Measurements from ENCODE around the gene CLECL1. TPM values are rescaled to one million over a fixed set of nuclear protein-coding genes. Genes with fewer than 3 reads are reported as not detected.

The CLECL1 gene
- total RNA-seq, 1 experiment from 2014 or later = not detected

DNA sequence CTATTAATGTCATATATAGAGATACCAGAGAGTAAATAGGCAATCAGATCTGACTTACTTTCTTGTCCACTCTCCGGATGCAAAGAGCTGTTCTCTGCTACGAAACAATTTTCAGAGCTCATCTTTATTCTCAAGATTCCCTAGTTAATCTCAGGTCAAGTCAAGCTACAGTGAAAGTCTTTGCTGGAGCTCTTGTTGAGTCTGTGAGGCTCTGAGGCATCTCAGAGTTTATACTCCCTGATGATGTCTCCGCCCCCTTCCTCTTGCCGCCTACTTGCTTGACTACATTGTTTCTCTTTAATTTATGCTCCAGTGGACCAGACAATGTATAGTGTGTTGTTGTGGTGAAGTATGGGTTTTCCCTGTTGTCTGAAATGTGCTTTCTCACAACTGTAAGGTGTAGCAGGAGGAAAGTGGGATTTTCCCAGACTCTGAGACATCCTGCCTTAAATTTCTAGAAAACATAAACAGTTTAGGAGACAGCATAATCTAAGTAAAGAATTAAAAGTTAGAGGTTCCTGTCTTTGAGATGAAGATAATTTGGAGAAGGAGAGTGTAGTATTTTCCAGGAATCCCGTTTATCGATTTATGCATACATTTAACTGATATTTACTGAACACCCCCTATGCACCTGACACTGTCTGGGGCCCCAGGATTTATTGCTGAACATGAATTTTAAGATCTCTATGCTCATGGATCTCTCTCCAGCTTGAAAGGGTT is 28.0 kb upstream of the CLECL1 start, which contains the start of gene CD69:
CD69 (minus strand) TSS at position 203 of the 720 bp plus-strand sequence; CDS start at position 122, 81 bp downstream.
- intact Hi-C loops (cut with micrococcal nuclease) = no loop called here
- Histone ChIP-seq H3K79me2 (ENCODE audit: insufficient read depth, low read length) (no peaks in the 10 kb centered on the region), H3K4me1 (ENCODE audit: control insufficient read depth in 1 of 2, insufficient read depth in 2 of 2, low read length in 2 of 2) (no peaks in the 10 kb centered on the region), H3K9ac (ENCODE audit: low read length) (no peak within 1 kb of the TSS), H3K9me3 (ENCODE audit: control insufficient read depth in 1 of 2, insufficient read depth in 1 of 2, low read depth in 1 of 2, low read length in 2 of 2) (no peaks in the 10 kb centered on the region), H3K9me2 (ENCODE audit: insufficient read depth) (no peaks in the 10 kb centered on the region), H3K4me3 (replicated peaks in 1 of 2; ENCODE audit: low read depth in 1 of 2, low read length in 2 of 2) (no peak within 1 kb of the TSS), H3K4me2 (ENCODE audit: low read length) (no peak within 1 kb of the TSS), H3K27ac (ENCODE audit: low read depth, low read length) (no peak within 1 kb of the TSS), H2AFZ (ENCODE audit: low read depth, low read length, poor library complexity, severe bottlenecking) (no peak within 1 kb of the TSS), H4K20me1 (ENCODE audit: insufficient read depth) (no peaks in the 10 kb centered on the region), H3K36me3 (ENCODE audit: control insufficient read depth in 1 of 2, insufficient read depth in 2 of 2, low read length in 2 of 2) (no peaks in the 10 kb centered on the region), H3K27me3 (ENCODE audit: insufficient read depth, low read length) (peaks cover 68% of the 10 kb centered on the region)
- RAD21 ChIA-PET (ENCODE audit: low non-redundant PET in 1 of 2, low total read pairs in 2 of 2, uncharacterized antibody in 2 of 2, unreplicated experiment in 2 of 2) = no interaction called here
- POLR2A ChIA-PET = no interaction called here
- no peak for TF ChIP-seq YY1 (IDR thresholded peaks at IDR 0.05; ENCODE audit: extremely low read depth, insufficient replicate concordance, low read depth, low read length)
- TF ChIP-seq, protein P1, sequence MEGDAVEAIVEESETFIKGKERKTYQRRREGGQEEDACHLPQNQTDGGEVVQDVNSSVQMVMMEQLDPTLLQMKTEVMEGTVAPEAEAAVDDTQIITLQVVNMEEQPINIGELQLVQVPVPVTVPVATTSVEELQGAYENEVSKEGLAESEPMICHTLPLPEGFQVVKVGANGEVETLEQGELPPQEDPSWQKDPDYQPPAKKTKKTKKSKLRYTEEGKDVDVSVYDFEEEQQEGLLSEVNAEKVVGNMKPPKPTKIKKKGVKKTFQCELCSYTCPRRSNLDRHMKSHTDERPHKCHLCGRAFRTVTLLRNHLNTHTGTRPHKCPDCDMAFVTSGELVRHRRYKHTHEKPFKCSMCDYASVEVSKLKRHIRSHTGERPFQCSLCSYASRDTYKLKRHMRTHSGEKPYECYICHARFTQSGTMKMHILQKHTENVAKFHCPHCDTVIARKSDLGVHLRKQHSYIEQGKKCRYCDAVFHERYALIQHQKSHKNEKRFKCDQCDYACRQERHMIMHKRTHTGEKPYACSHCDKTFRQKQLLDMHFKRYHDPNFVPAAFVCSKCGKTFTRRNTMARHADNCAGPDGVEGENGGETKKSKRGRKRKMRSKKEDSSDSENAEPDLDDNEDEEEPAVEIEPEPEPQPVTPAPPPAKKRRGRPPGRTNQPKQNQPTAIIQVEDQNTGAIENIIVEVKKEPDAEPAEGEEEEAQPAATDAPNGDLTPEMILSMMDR (IDR thresholded peaks at IDR 0.05 in 2 of 3, conservative IDR thresholded peaks at IDR 0.05 in 1 of 3; ENCODE audit: borderline replicate concordance in 1 of 3, insufficient read depth in 1 of 3, low read depth in 2 of 3, low read length in 2 of 3) = no peak
- TF ChIP-seq, protein P2, sequence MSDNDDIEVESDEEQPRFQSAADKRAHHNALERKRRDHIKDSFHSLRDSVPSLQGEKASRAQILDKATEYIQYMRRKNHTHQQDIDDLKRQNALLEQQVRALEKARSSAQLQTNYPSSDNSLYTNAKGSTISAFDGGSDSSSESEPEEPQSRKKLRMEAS (IDR thresholded peaks at IDR 0.05) = no peak
- no peak for TF ChIP-seq CEBPB (IDR thresholded peaks at IDR 0.05; ENCODE audit: low read depth)
- TF ChIP-seq POLR2AphosphoS5 (IDR thresholded peaks at IDR 0.05; ENCODE audit: low read depth, low read length) = no peak
- no peak for TF ChIP-seq SP1 (IDR thresholded peaks at IDR 0.05; ENCODE audit: low read depth)
- TF ChIP-seq RAD21 (IDR thresholded peaks at IDR 0.05; ENCODE audit: low read depth) = no peak
- TF ChIP-seq JUND (IDR thresholded peaks at IDR 0.05) = no peak
- TF ChIP-seq CBX3 (IDR thresholded peaks at IDR 0.05; ENCODE audit: low read depth) = no peak
- no peak for TF ChIP-seq SRF (IDR thresholded peaks at IDR 0.05; ENCODE audit: low read depth)
- no peak for TF ChIP-seq EZH2 (IDR thresholded peaks at IDR 0.05)
- no peak for TF ChIP-seq ZFX (IDR thresholded peaks at IDR 0.05)
- no peak for TF ChIP-seq TCF7L2 (IDR thresholded peaks at IDR 0.05; ENCODE audit: borderline replicate concordance, extremely low read depth, insufficient read depth, insufficient read length)
- no peak for TF ChIP-seq FOSL1 (IDR thresholded peaks at IDR 0.05; ENCODE audit: low read depth)
- TF ChIP-seq, protein P3, sequence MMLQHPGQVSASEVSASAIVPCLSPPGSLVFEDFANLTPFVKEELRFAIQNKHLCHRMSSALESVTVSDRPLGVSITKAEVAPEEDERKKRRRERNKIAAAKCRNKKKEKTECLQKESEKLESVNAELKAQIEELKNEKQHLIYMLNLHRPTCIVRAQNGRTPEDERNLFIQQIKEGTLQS (IDR thresholded peaks at IDR 0.05) = no peak
- no TSS peak for BruUV-seq (replicated peaks)
- ATAC-seq (no peak), DNase-seq (ENCODE audit: low read depth, low spot score) (no peak)
- CTCF ChIA-PET = interaction anchor here (1.2 to 4.1 kb wide), 2 partner anchors 10 to 18 kb away, joined by 5 to 21 read pairs; no protein-coding TSS in a partner anchor

Data from HCT116 (cell line).